Keratinocyte (primary cell): ENCODE results near the gene OR5A2. TPM values are rescaled to one million over a fixed set of nuclear protein-coding genes. Genes with fewer than 3 reads are reported as not detected.
"Not testable (repeated sequence)": the region's sequence is repeated elsewhere in the genome, so short reads cannot be mapped to it uniquely, and the experiment has no call there.

Experiments used
- DNase-seq: peaks from one replicate; pipeline ENCODE4 v3.0.0-alpha.2; 2011; ENCODE audit warnings: low read depth, missing footprints, low spot score
- FAIRE-seq: peaks from 2 replicates; lab custom pipeline; 2011; peaks lifted over from hg19 to GRCh38; lab: Jason Lieb, UNC
- H2AFZ ChIP-seq: 2 replicates; pipeline ENCODE4 v1.6.0; 2012; ENCODE audit warnings: low read length, control low read depth, inconsistent platforms; ENCODE audit not compliant: control insufficient read depth
- H3K27ac ChIP-seq: 2 replicates; pipeline ENCODE4 v1.5.1; 2011; ENCODE audit warnings: low read length; ENCODE audit not compliant: control insufficient read depth, insufficient read depth
- H3K27me3 ChIP-seq: 3 replicates; pipeline ENCODE4 v1.6.0; 2011; ENCODE audit warnings: low read length; ENCODE audit not compliant: control insufficient read depth, insufficient read depth; ENCODE audit errors: extremely low read depth
- H3K36me3 ChIP-seq, 2 experiments: 2 replicates in 1 of 2; 3 replicates in 1 of 2; pipeline ENCODE4 v1.5.1; 2011; ENCODE audit warnings: low read length in 2 of 2, mild to moderate bottlenecking in 1 of 2; ENCODE audit not compliant: control insufficient read depth in 2 of 2, insufficient read depth in 2 of 2; ENCODE audit errors: extremely low read depth in 1 of 2
- H3K4me1 ChIP-seq: 3 replicates; pipeline ENCODE4 v1.5.1; 2011; ENCODE audit warnings: low read length; ENCODE audit not compliant: control insufficient read depth, insufficient read depth; ENCODE audit errors: extremely low read depth
- H3K4me2 ChIP-seq: 3 replicates; pipeline ENCODE4 v1.6.0; 2011; ENCODE audit warnings: low read depth, low read length; ENCODE audit not compliant: control insufficient read depth, insufficient read depth; ENCODE audit errors: extremely low read depth
- H3K4me3 ChIP-seq, 3 experiments: fragments of 200-600 bp in 1 of 3; sonication (generic) in 1 of 3; 2 replicates in 2 of 3; 3 replicates in 1 of 3; pipeline ENCODE4 v1.5.1; 2011 to 2016; ENCODE audit warnings: low read length in 3 of 3, mild to moderate bottlenecking in 3 of 3, control low read depth in 2 of 3, inconsistent platforms in 1 of 3, low read depth in 1 of 3, mixed read lengths in 1 of 3, mixed run types in 1 of 3, moderate library complexity in 1 of 3; ENCODE audit not compliant: control insufficient read depth in 2 of 3, insufficient read depth in 2 of 3; ENCODE audit errors: extremely low read depth in 1 of 3
- H3K79me2 ChIP-seq: 2 replicates; pipeline ENCODE4 v1.6.0; 2012; ENCODE audit warnings: low read length; ENCODE audit not compliant: control insufficient read depth, insufficient read depth
- H3K9ac ChIP-seq: 3 replicates; pipeline ENCODE4 v1.6.0; 2011; ENCODE audit warnings: low read length; ENCODE audit not compliant: control insufficient read depth, insufficient read depth; ENCODE audit errors: extremely low read depth
- H3K9me1 ChIP-seq: 3 replicates; pipeline ENCODE4 v1.6.0; 2011; ENCODE audit warnings: low read length; ENCODE audit not compliant: control insufficient read depth, insufficient read depth; ENCODE audit errors: extremely low read depth
- H3K9me3 ChIP-seq: 2 replicates; pipeline ENCODE4 v1.5.1; 2012; ENCODE audit warnings: low read depth, low read length; ENCODE audit not compliant: control insufficient read depth
- H4K20me1 ChIP-seq: 3 replicates; pipeline ENCODE4 v1.6.0; 2011; ENCODE audit warnings: low read length; ENCODE audit not compliant: control insufficient read depth, insufficient read depth; ENCODE audit errors: extremely low read depth
- CTCF ChIP-seq, 3 experiments: IDR thresholded peaks in 1 of 3; conservative IDR thresholded peaks in 1 of 3; optimal IDR thresholded peaks in 1 of 3; 2 replicates in 2 of 3; 3 replicates in 1 of 3; pipeline versions ENCODE3 to v1.5.1; 2011; ENCODE audit warnings: low read length in 3 of 3, mild to moderate bottlenecking in 3 of 3, moderate library complexity in 2 of 3, control low read depth in 1 of 3, inconsistent platforms in 1 of 3; ENCODE audit not compliant: insufficient read depth in 2 of 3; ENCODE audit errors: extremely low read depth in 1 of 3
- EZH2 ChIP-seq: IDR thresholded peaks from one replicate; pipeline ENCODE4 v1.6.1; 2012; ENCODE audit warnings: inconsistent platforms, mild to moderate bottlenecking, low read length, moderate library complexity
- dilution Hi-C: fragments of 300-500 bp; cut with MboI; formaldehyde crosslinking; loops from one replicate; pipeline ENCODE4 v1.7.0; 2020; ENCODE audit warnings: low sequenced_read_pairs; ENCODE audit not compliant: extremely low pct_ligation_motif_present
- polyA plus RNA-seq, 5 experiments: library from polyadenylated mRNA; depleted of rRNA in 3 of 5; stranded (reverse) in 3 of 5; stranded (forward) in 1 of 5; unstranded in 1 of 5; fragments of >200 nt; gene quantifications; 1 replicate in 1 of 5; 2 replicates in 3 of 5; 3 replicates in 1 of 5; pipeline versions ENCODE4 v1.2.1 to v1.2.3, GENCODE V29; 2011 to 2012; ENCODE audit warnings: missing spikeins in 2 of 5, low read depth in 1 of 5, low replicate concordance in 1 of 5

The OR5A2 gene
- polyA plus RNA-seq, 1 donor (not counting 4 experiments of a cell fraction or from before 2014, with no cell fraction given): not detected

- H3K36me3 ChIP-seq: no peaks in the 10 kb centered on the region
- H4K20me1 ChIP-seq: no peaks in the 10 kb centered on the region
- H3K4me1 ChIP-seq: no peaks in the 10 kb centered on the region
- H3K9me3 ChIP-seq: no peaks in the 10 kb centered on the region
- dilution Hi-C loops: no loop called here
- no peaks in the 10 kb centered on the region for H3K27me3 ChIP-seq
- no peak for FAIRE-seq
- H3K79me2 ChIP-seq: no peaks in the 10 kb centered on the region
- H3K9me1 ChIP-seq: no peaks in the 10 kb centered on the region
- H3K27ac ChIP-seq: no peak overlapping the region
- H3K9ac ChIP-seq: no peak overlapping the region
- no peak overlapping the region for H3K4me3 ChIP-seq
- TF ChIP-seq EZH2 (no peak), CTCF (optimal IDR thresholded peaks at IDR 0.05 in 1 of 3, IDR thresholded peaks at IDR 0.05 in 1 of 3, conservative IDR thresholded peaks at IDR 0.05 in 1 of 3; ENCODE audit: extremely low read depth in 1 of 3, insufficient read depth in 2 of 3, low read length in 3 of 3) (no peak)
- H2AFZ ChIP-seq: no peak overlapping the region
- H3K4me2 ChIP-seq: no peak overlapping the region
- no peak for DNase-seq
These were observed 32.0 kb downstream of the OR5A2 start for GRCh38 chr11:59394186-59394585.

GRCh38 chr11:59380263-59381059 is 45.8 kb downstream of the OR5A2 start:
- no peaks in the 10 kb centered on the region for H3K79me2 ChIP-seq
- no peaks in the 10 kb centered on the region for H3K9me3 ChIP-seq
- dilution Hi-C loops: no loop called here
- DNase-seq (no peak), FAIRE-seq (no peak)
- H3K9ac ChIP-seq: no peak overlapping the region
- no peak overlapping the region for H2AFZ ChIP-seq
- no peak overlapping the region for H3K4me2 ChIP-seq
- no peaks in the 10 kb centered on the region for H3K36me3 ChIP-seq
- no peak overlapping the region for H3K4me3 ChIP-seq
- no peaks in the 10 kb centered on the region for H3K27me3 ChIP-seq
- H3K9me1 ChIP-seq: no peaks in the 10 kb centered on the region
- TF ChIP-seq EZH2: no peak
- no peak for TF ChIP-seq CTCF (optimal IDR thresholded peaks at IDR 0.05 in 1 of 3, IDR thresholded peaks at IDR 0.05 in 1 of 3, conservative IDR thresholded peaks at IDR 0.05 in 1 of 3; ENCODE audit: extremely low read depth in 1 of 3, insufficient read depth in 2 of 3, low read length in 3 of 3)
- no peaks in the 10 kb centered on the region for H3K4me1 ChIP-seq
- no peak overlapping the region for H3K27ac ChIP-seq
- H4K20me1 ChIP-seq: no peaks in the 10 kb centered on the region

GRCh38 chr11:59372324-59372723 is 53.9 kb downstream of the OR5A2 start:
- H3K4me1 ChIP-seq, H3K27me3 ChIP-seq, H3K9me3 ChIP-seq, H3K9ac ChIP-seq, H3K36me3 ChIP-seq, H3K9me1 ChIP-seq, H2AFZ ChIP-seq, FAIRE-seq, H4K20me1 ChIP-seq, dilution Hi-C loops, H3K79me2 ChIP-seq, H3K27ac ChIP-seq, H3K4me3 ChIP-seq, DNase-seq, H3K4me2 ChIP-seq: not testable (repeated sequence)
